Measurements from ENCODE around the gene KIF19.

The KIF19 gene

DNA sequence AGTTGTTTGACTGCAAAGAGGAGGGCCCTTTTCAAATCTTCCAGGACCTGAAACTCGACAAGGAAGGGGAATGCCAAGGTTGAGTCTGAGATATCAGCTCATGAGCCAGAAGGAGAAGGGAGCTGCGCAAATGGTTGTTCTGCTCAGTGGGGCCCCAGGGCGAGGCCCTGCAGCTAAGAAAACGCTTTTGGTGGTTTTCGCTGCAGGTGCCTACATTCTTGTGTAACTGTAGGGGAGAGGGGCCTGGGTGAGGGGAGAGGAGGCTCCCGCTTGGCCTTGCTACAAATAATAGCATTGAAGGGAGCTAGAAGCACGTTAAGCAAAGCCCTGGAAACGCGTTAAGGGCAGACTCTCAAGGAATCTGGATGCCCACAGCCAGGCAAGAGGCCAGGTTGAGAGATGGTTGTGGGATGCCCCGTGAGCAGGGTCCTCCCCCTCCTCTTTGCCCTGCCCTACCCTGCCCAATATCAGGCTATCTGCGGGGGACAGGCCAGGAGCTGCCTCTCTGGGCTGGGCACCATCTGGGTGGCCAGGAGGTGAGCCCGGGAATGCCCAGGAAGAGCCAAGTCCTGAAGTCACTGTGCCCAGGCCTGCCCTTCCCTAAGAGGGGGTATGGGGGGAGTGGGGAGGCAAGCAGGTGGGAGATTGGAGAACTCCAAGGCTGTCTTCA lies 63.2 kb downstream of the KIF19 start:
- H3K27me3 ChIP-seq (ENCODE audit: insufficient read depth, low read length, poor library complexity, severe bottlenecking): no peaks in the 10 kb centered on the region
- H3K4me2 ChIP-seq (ENCODE audit: low read depth, low read length, poor library complexity, severe bottlenecking): no peak overlapping the region
- H3K4me3 ChIP-seq (ENCODE audit: low read length, poor library complexity, severe bottlenecking): no peak overlapping the region
- no peaks in the 10 kb centered on the region for H3K79me2 ChIP-seq (ENCODE audit: insufficient read depth, low read length)
- no peaks in the 10 kb centered on the region for H3K9me3 ChIP-seq (ENCODE audit: insufficient read depth, low read depth, low read length)
- H3K36me3 ChIP-seq (ENCODE audit: insufficient read depth, low read length): no peaks in the 10 kb centered on the region
- TF ChIP-seq CTCF (conservative IDR thresholded peaks at IDR 0.05; ENCODE audit: low read length) (no peak), EZH2phosphoT487 (IDR thresholded peaks at IDR 0.05; ENCODE audit: borderline replicate concordance) (no peak)
- no peak overlapping the region for H2AFZ ChIP-seq (ENCODE audit: low read length)
- H3K9me2 ChIP-seq (replicated peaks; ENCODE audit: low read depth, low read length): no peaks in the 10 kb centered on the region
- no peaks in the 10 kb centered on the region for H3F3A ChIP-seq (ENCODE audit: low read depth)
- no peaks in the 10 kb centered on the region for H3K4me1 ChIP-seq (ENCODE audit: insufficient read depth, low read length, poor library complexity, severe bottlenecking)
- no peak overlapping the region for H3K9ac ChIP-seq (ENCODE audit: low read depth, low read length, poor library complexity, severe bottlenecking)
- H4K20me1 ChIP-seq (ENCODE audit: insufficient read depth, low read length, poor library complexity, severe bottlenecking): no peaks in the 10 kb centered on the region

GRCh38 chr17:74389937-74390679 lies 64.1 kb downstream of the KIF19 start:
- H3K36me3 ChIP-seq (ENCODE audit: insufficient read depth, low read length): no peaks in the 10 kb centered on the region
- H2AFZ ChIP-seq (ENCODE audit: low read length): no peak overlapping the region
- H3K79me2 ChIP-seq (ENCODE audit: insufficient read depth, low read length): no peaks in the 10 kb centered on the region
- H3K9me2 ChIP-seq (replicated peaks; ENCODE audit: low read depth, low read length): no peaks in the 10 kb centered on the region
- no peaks in the 10 kb centered on the region for H3F3A ChIP-seq (ENCODE audit: low read depth)
- no peaks in the 10 kb centered on the region for H3K27me3 ChIP-seq (ENCODE audit: insufficient read depth, low read length, poor library complexity, severe bottlenecking)
- H3K9ac ChIP-seq (ENCODE audit: low read depth, low read length, poor library complexity, severe bottlenecking): no peak overlapping the region
- no peak overlapping the region for H3K4me2 ChIP-seq (ENCODE audit: low read depth, low read length, poor library complexity, severe bottlenecking)
- H3K9me3 ChIP-seq (ENCODE audit: insufficient read depth, low read depth, low read length): no peaks in the 10 kb centered on the region
- H4K20me1 ChIP-seq (ENCODE audit: insufficient read depth, low read length, poor library complexity, severe bottlenecking): no peaks in the 10 kb centered on the region
- no peak overlapping the region for H3K4me3 ChIP-seq (ENCODE audit: low read length, poor library complexity, severe bottlenecking)
- TF ChIP-seq EZH2phosphoT487 (IDR thresholded peaks at IDR 0.05; ENCODE audit: borderline replicate concordance): no peak
- TF ChIP-seq CTCF (conservative IDR thresholded peaks at IDR 0.05; ENCODE audit: low read length): no peak
- H3K4me1 ChIP-seq (ENCODE audit: insufficient read depth, low read length, poor library complexity, severe bottlenecking): no peaks in the 10 kb centered on the region

GRCh38 chr17:74390680-74391653 lies 64.9 kb downstream of the KIF19 start:
- Histone ChIP-seq H3K4me1 (ENCODE audit: insufficient read depth, low read length, poor library complexity, severe bottlenecking) (no peaks in the 10 kb centered on the region), H3K9me2 (replicated peaks; ENCODE audit: low read depth, low read length) (no peaks in the 10 kb centered on the region), H3K36me3 (ENCODE audit: insufficient read depth, low read length) (no peaks in the 10 kb centered on the region), H3K4me2 (ENCODE audit: low read depth, low read length, poor library complexity, severe bottlenecking) (no peak overlapping the region), H3K79me2 (ENCODE audit: insufficient read depth, low read length) (no peaks in the 10 kb centered on the region), H3K9ac (ENCODE audit: low read depth, low read length, poor library complexity, severe bottlenecking) (no peak overlapping the region), H3K9me3 (ENCODE audit: insufficient read depth, low read depth, low read length) (no peaks in the 10 kb centered on the region), H3F3A (ENCODE audit: low read depth) (no peaks in the 10 kb centered on the region), H4K20me1 (ENCODE audit: insufficient read depth, low read length, poor library complexity, severe bottlenecking) (no peaks in the 10 kb centered on the region), H2AFZ (ENCODE audit: low read length) (no peak overlapping the region), H3K4me3 (ENCODE audit: low read length, poor library complexity, severe bottlenecking) (no peak overlapping the region), H3K27me3 (ENCODE audit: insufficient read depth, low read length, poor library complexity, severe bottlenecking) (no peaks in the 10 kb centered on the region)
- no peak for TF ChIP-seq CTCF (conservative IDR thresholded peaks at IDR 0.05; ENCODE audit: low read length)
- no peak for TF ChIP-seq EZH2phosphoT487 (IDR thresholded peaks at IDR 0.05; ENCODE audit: borderline replicate concordance)
